Skeletal muscle cell (primary cell): Measurements from ENCODE around the gene AUTS2.

Experiments used
- DNase-seq: peaks from one replicate; pipeline ENCODE4 v3.0.0-alpha.2; 2010; ENCODE audit warnings: low read depth
- H3K4me3 ChIP-seq: 2 replicates; pipeline ENCODE4 v1.5.1; 2011; ENCODE audit warnings: low read depth, mild to moderate bottlenecking, control low read depth, low read length, moderate library complexity

AUTS2 gene

GRCh38 chr7:70660819-70661191 is 1062.5 kb downstream of the AUTS2 start:
- no peak for DNase-seq
- H3K4me3 ChIP-seq = no peak overlapping the region

GRCh38 chr7:70663680-70664079 is 1065.4 kb downstream of the AUTS2 start:
- no peak for DNase-seq
- H3K4me3 ChIP-seq = no peak overlapping the region

- no peak overlapping the region for H3K4me3 ChIP-seq
- no peak for DNase-seq
Measured at GRCh38 chr7:70665997-70666396, 1067.7 kb downstream of the AUTS2 start.

- no peak overlapping the region for H3K4me3 ChIP-seq
- DNase-seq = no peak
Measured at GRCh38 chr7:70667406-70667805, 1069.1 kb downstream of the AUTS2 start.

- H3K4me3 ChIP-seq = no peak overlapping the region
- no peak for DNase-seq
Measured at GRCh38 chr7:70668606-70669358, 1070.5 kb downstream of the AUTS2 start.

- DNase-seq = no peak
- H3K4me3 ChIP-seq = no peak overlapping the region
Measured at GRCh38 chr7:70669854-70670253, 1071.6 kb downstream of the AUTS2 start.

- no peak for DNase-seq
- H3K4me3 ChIP-seq = no peak overlapping the region
Measured at GRCh38 chr7:70670288-70670687, 1072.0 kb downstream of the AUTS2 start.

GRCh38 chr7:70673778-70674570 is 1075.7 kb downstream of the AUTS2 start:
- no peak overlapping the region for H3K4me3 ChIP-seq
- no peak for DNase-seq

- DNase-seq = no peak
- no peak overlapping the region for H3K4me3 ChIP-seq
Measured at GRCh38 chr7:70674571-70675010, 1076.3 kb downstream of the AUTS2 start.

GRCh38 chr7:70676243-70676642 is 1078.0 kb downstream of the AUTS2 start:
- no peak overlapping the region for H3K4me3 ChIP-seq
- DNase-seq = no peak

GRCh38 chr7:70678621-70679251 is 1080.5 kb downstream of the AUTS2 start:
- peak; percentile 71 for DNase-seq
- H3K4me3 ChIP-seq = no peak overlapping the region

GRCh38 chr7:70679661-70680060 is 1081.4 kb downstream of the AUTS2 start:
- DNase-seq = no peak
- H3K4me3 ChIP-seq = no peak overlapping the region

GRCh38 chr7:70680306-70680705 is 1082.0 kb downstream of the AUTS2 start:
- H3K4me3 ChIP-seq = no peak overlapping the region
- DNase-seq = no peak

GRCh38 chr7:70680743-70681468 is 1082.6 kb downstream of the AUTS2 start:
- H3K4me3 ChIP-seq = no peak overlapping the region
- no peak for DNase-seq

GRCh38 chr7:70681469-70682350 is 1083.4 kb downstream of the AUTS2 start:
- no peak for DNase-seq
- no peak overlapping the region for H3K4me3 ChIP-seq

- no peak overlapping the region for H3K4me3 ChIP-seq
- no peak for DNase-seq
Measured at GRCh38 chr7:70684173-70684572, 1085.9 kb downstream of the AUTS2 start.

GRCh38 chr7:70693321-70693685 is 1095.0 kb downstream of the AUTS2 start:
- peak overlapping the region; percentile 89 for H3K4me3 ChIP-seq
- no peak for DNase-seq

GRCh38 chr7:70693686-70694433 is 1095.6 kb downstream of the AUTS2 start:
- no peak for DNase-seq
- H3K4me3 ChIP-seq = peak overlapping the region; percentile 89
